Choroid plexus epithelial cell (primary cell): Measurements from ENCODE around the gene ARMH3.
"Not testable (repeated sequence)": the region's sequence is repeated elsewhere in the genome, so short reads cannot be mapped to it uniquely, and the experiment has no call there.

ENCODE experiments used
- DNase-seq: peaks from one replicate; pipeline ENCODE4 v3.0.0-alpha.2; 2010; ENCODE audit warnings: low read depth
- H3K4me3 ChIP-seq: 2 replicates; pipeline ENCODE4 v1.5.1; 2011; ENCODE audit warnings: low read depth, mild to moderate bottlenecking, control low read depth, low read length, moderate library complexity
- TF ChIP-seq, protein P1 (sequence below): conservative IDR thresholded peaks from 2 replicates; pipeline ENCODE4 v1.5.1; 2011; ENCODE audit warnings: low read depth, mild to moderate bottlenecking, control low read depth, inconsistent platforms, low read length, moderate library complexity

Gene ARMH3

DNA sequence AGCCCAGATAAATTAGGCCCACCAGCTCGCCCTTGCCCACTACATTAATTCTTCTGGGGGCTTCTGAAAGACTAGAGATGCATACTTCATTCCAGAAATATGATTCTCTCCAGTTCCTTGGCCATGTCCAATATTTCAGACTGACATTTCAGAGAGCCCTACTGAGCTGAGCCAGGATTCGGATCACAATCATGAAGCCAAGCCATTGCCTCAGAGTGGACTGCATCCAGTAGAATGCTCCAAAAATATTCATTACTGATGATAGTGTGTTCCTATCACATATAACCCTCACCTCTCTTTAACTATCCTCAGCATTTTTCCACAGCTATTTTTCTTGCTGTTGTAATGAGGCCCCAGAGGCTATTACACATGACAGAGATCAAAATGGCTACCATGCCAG, 38.7 kb downstream of the ARMH3 start:
- TF ChIP-seq, protein P1, sequence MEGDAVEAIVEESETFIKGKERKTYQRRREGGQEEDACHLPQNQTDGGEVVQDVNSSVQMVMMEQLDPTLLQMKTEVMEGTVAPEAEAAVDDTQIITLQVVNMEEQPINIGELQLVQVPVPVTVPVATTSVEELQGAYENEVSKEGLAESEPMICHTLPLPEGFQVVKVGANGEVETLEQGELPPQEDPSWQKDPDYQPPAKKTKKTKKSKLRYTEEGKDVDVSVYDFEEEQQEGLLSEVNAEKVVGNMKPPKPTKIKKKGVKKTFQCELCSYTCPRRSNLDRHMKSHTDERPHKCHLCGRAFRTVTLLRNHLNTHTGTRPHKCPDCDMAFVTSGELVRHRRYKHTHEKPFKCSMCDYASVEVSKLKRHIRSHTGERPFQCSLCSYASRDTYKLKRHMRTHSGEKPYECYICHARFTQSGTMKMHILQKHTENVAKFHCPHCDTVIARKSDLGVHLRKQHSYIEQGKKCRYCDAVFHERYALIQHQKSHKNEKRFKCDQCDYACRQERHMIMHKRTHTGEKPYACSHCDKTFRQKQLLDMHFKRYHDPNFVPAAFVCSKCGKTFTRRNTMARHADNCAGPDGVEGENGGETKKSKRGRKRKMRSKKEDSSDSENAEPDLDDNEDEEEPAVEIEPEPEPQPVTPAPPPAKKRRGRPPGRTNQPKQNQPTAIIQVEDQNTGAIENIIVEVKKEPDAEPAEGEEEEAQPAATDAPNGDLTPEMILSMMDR = no peak
- no peak overlapping the region for H3K4me3 ChIP-seq
- DNase-seq = no peak

DNA sequence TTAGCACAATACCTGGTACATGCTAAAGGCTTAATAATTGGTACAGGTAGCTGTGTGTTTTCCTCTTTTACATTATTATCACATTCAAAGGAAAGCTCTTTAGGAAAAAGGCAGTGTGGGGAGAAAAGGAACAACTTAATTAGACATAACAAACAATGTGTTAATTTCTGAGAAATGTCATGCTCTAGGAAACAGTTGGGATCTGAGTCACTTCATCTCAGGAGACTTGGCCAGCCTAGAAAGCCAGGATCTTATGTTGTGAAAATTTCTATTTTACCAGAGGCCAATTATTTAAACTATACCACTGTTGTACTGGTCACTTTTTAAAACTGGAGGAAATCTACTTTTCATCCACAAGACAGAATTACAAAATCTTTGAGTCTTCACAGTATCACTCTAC, 39.6 kb downstream of the ARMH3 start:
- TF ChIP-seq, protein P1 = no peak
- DNase-seq = no peak

DNA sequence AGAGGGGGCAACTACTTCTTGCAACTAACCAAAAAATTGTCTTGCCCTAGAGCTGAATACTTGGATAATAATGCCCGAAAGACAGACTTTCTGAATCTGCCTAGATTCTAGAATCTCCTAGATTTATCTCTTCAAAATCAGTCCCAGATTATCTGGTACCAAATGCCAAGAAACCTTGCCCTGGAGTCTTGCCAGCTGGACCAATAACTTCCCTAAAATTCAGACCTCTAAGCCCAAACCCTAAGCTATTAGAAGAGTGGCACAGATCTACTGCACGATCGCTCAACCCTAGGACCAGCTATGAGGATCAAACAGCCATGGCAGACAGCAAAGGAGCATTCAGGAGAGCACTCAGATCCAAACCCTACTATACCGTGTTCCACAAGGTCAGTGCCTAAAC, 45.0 kb downstream of the ARMH3 start:
- no peak for DNase-seq
- H3K4me3 ChIP-seq = no peak overlapping the region
- TF ChIP-seq, protein P1 = no peak

More for the DNA sequence above, 39.6 kb downstream of the ARMH3 start:
- no peak overlapping the region for H3K4me3 ChIP-seq

DNA sequence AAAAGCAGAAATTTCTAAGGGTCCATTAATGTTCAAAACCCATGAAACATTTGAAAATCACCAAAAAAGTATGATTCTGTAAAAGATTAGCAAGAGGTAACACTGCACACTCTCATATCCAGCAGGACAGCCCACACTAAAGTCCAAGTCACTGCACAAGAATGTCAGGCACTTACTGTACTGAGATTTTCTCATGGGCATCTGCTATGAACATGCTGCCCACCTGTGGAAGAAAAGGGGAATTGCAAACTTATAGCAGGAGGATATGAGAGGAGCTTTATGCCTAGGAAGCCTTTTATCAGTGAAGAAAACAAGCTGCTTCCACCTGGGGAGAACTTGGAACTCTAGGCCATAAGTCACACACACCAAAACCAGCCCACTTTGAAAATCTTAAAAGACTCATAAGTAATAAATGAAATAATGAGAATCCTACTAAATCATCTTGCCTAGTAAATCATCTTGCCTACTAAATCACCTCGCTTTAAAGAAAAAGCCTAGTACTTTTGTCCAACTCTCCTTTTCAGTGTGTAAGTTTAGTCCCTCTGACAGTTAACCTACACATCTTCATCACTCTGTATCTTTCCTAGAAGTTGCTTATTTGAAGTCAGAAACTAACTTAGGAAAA, 46.1 kb downstream of the ARMH3 start:
- DNase-seq = peak; percentile 97
- TF ChIP-seq, protein P1 = peak; percentile 100
- no peak overlapping the region for H3K4me3 ChIP-seq

DNA sequence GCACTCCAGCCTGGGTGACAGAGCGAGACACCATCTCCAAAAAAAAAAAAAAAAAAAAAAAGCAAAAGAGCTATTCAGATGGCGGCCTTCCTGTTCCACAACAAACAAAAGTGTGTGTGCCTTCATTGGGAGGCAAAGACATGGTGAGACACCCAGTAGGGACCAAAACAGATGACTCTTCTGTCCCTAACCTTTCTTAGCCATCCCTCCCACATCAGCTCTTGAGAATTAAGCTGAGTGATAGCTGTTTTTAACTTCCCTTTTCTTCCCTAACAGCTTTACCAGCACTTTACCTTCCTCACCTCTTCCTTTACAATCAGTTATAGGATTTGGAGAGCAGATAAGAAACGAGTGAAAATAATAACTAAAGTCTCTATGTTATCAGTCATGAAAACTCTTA, 48.2 kb downstream of the ARMH3 start:
- H3K4me3 ChIP-seq = no peak overlapping the region
- TF ChIP-seq, protein P1 = no peak
- no peak for DNase-seq

- not testable (repeated sequence) for H3K4me3 ChIP-seq, DNase-seq
These were observed 48.9 kb downstream of the ARMH3 start for GRCh38 chr10:102007031-102007430.

- peak; percentile 87 for DNase-seq
- TF ChIP-seq, protein P1 = no peak
- no peak overlapping the region for H3K4me3 ChIP-seq
These were observed 51.6 kb downstream of the ARMH3 start for GRCh38 chr10:102004376-102004775.
